D721Med (cell line): ENCODE measurements around the gene BBLN.

Experiments
- DNase-seq: peaks from one replicate; pipeline ENCODE4 v3.0.0; 2011; ENCODE audit warnings: low spot score; ENCODE audit not compliant: insufficient read length
- FAIRE-seq: peaks from 2 replicates; lab custom pipeline; 2011; peaks lifted over from hg19 to GRCh38; lab: Jason Lieb, UNC
- CTCF ChIP-seq: IDR thresholded peaks from 2 replicates; pipeline ENCODE4 v1.5.1; 2012; ENCODE audit warnings: mild to moderate bottlenecking, control low read depth; ENCODE audit not compliant: insufficient read depth; ENCODE audit errors: missing control alignments

BBLN gene

DNA sequence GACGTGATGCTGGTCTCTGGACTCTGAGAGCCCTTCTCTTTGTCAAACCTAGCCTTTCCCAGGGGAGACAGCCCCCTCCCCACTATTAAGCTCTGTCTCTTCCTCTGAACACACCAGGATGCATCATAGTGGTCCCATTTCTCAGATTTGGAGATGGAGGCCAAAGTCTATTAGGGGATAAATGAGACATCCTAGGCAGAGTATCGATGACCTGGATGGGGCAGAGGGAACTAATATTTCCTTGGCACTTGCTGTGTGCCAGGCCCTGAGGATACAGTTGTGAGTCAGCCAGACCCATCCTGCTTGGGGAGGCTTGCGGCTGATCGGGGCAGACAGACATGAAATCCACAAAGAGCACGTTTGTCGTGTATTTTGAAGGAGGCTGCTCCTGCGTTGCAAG is 48.3 kb downstream of the BBLN start:
- FAIRE-seq: no peak

GRCh38 chr9:128208946-128209669 is 49.0 kb downstream of the BBLN start:
- no peak for FAIRE-seq
- no peak for DNase-seq
- TF ChIP-seq CTCF: no peak

More for the DNA sequence above, 48.3 kb downstream of the BBLN start:
- TF ChIP-seq CTCF: no peak
- no peak for DNase-seq

DNA sequence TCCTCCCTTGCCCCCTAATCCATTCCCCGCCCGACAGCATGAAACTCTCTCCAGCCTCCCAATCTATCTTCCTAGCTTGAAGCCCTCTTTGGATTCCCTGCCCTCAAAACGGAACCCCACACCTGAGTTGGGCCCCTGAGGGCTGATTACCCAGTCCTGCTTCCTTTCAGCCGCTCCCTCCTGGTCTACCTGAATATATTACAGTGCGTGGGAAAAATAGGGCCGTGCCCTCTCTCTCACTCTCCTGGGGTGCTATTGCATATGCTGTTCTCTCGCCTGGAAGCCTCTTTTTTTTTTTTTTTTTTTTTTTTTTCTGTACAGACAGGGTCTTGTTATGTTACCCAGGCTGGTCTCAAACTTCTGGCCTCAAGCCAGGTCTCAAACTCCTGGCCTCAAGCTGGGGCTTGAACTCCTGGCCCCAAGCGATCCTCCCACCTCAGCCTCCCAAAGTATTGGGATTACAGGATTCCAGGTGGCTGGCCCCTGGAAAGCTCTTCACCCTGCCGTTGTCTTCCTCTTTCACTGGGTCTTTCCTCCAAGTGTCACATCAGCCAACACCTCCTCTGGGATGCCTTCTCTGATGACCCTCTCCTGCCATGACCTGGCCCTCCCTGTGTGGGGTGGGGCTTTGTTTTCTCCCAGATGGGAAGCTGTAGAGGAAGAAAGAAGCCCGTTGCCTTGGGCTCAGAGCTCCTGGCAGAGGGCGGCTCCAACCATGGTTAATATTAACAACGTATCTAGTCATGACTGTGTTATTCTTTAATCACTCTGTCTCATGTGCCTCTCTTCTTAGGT is 51.3 kb downstream of the BBLN start:
- FAIRE-seq (no peak), DNase-seq (no peak)
- no peak for TF ChIP-seq CTCF

- no peak for FAIRE-seq
- no peak for TF ChIP-seq CTCF
These were observed 51.9 kb downstream of the BBLN start for GRCh38 chr9:128211981-128212281.

More at GRCh38 chr9:128211981-128212281, 51.9 kb downstream of the BBLN start:
- no peak for DNase-seq
